Stimulated activated naive B cell treated with anti-CD40 and anti-IgM and Interleukin-4, amounts not matched to agents 10 μg/mL and 1 μg/mL and 100 μg/mL, for 72 hours (primary cell): ENCODE measurements around the gene PPP2R2C.

Source experiments
- ATAC-seq, 2 donors: fragments of 150-1000 bp; cut with Tn5 transposase; replicated peaks; 2 replicates each; pipeline ENCODE4 v1.10.0; 2021; ENCODE audit warnings: moderate library complexity in 1 of 2
- DNase-seq: peaks from one replicate; pipeline ENCODE4 v3.0.0; 2021
- H3K27ac Mint-ChIP-seq: one replicate; pipeline ENCODE4 v1.8.0; 2022; ENCODE audit warnings: mild to moderate bottlenecking, mixed read lengths
- H3K27me3 Mint-ChIP-seq, 2 donors: one replicate each; pipeline ENCODE4 v1.8.0; 2022; ENCODE audit warnings: mixed read lengths in 2 of 2
- H3K36me3 Mint-ChIP-seq, 2 donors: one replicate each; pipeline ENCODE4 v1.8.0; 2022; ENCODE audit warnings: mixed read lengths in 2 of 2, mild to moderate bottlenecking in 1 of 2
- H3K4me1 Mint-ChIP-seq, 2 donors: one replicate each; pipeline ENCODE4 v1.8.0; 2022; ENCODE audit warnings: mixed read lengths in 2 of 2, mild to moderate bottlenecking in 1 of 2
- H3K4me3 Mint-ChIP-seq, 2 donors: one replicate each; pipeline ENCODE4 v1.8.0; 2022; ENCODE audit warnings: mild to moderate bottlenecking in 2 of 2, mixed read lengths in 2 of 2, moderate library complexity in 1 of 2
- H3K9me3 Mint-ChIP-seq, 2 donors: one replicate each; pipeline ENCODE4 v1.8.0; 2022; ENCODE audit warnings: mixed read lengths in 2 of 2, mild to moderate bottlenecking in 1 of 2

Gene PPP2R2C

DNA sequence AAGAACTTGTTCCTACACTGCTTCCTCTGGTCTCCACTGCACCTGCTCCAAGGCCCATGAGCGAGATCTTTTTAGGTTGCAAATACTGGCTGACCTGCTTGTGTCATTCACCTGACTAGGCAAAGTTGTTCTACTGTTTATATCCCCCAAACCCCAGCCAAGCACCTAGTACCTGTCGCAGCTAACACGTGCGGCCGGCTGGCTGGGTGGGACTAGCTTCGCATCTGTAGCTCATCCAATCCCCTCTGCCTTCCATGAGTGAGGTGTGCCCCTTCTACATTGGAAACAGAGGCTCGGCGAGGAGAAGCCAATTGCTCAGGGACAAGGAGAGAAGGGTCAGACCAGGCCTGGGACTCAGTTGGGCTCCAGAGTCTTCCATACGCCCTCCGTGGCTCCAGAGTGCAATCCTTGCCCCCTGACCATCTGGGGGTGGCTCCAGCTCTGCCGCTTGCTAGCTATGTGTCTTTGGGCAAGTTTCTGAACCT lies 116.3 kb downstream of the PPP2R2C start:
- no peak overlapping the region for H3K4me3 Mint-ChIP-seq
- ATAC-seq, result no peak
- H3K4me1 Mint-ChIP-seq, result peaks cover 0 to 3% of the 10 kb centered on the region in 2 donors

DNA sequence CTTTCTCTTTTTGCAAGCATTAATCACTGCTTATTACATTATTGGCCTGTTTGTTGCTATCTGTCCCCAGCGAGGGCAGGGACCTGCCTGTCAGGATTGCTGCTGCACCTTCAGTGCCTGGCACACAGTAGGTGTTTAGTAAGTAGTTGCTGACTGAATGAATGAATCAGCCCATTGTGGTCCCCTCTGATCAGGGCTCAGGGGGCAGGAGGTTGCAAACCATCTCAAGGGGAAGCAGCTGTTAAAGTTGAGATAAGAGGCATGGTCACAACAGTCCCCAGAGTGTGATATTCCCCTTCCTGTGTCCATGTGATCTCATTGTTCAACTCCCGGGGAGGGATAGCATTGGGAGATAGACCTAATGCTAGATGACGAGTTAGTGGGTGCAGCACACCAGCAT lies 117.4 kb downstream of the PPP2R2C start:
- Mint-ChIP-seq H3K36me3 (no peaks in the 10 kb centered on the region), H3K27me3 (peaks cover 22 to 27% of the 10 kb centered on the region in 2 donors), H3K27ac (no peak overlapping the region), H3K4me3 (no peak overlapping the region), H3K4me1 (peaks cover 0 to 3% of the 10 kb centered on the region in 2 donors), H3K9me3 (peaks cover 0 to 4% of the 10 kb centered on the region in 2 donors)
- DNase-seq, result no peak
- no peak for ATAC-seq

More for the DNA sequence above, 116.3 kb downstream of the PPP2R2C start:
- Mint-ChIP-seq H3K36me3 (no peaks in the 10 kb centered on the region), H3K27ac (no peak overlapping the region), H3K27me3 (peaks cover 22 to 32% of the 10 kb centered on the region in 2 donors), H3K9me3 (peaks cover 0 to 4% of the 10 kb centered on the region in 2 donors)
- DNase-seq, result no peak

DNA sequence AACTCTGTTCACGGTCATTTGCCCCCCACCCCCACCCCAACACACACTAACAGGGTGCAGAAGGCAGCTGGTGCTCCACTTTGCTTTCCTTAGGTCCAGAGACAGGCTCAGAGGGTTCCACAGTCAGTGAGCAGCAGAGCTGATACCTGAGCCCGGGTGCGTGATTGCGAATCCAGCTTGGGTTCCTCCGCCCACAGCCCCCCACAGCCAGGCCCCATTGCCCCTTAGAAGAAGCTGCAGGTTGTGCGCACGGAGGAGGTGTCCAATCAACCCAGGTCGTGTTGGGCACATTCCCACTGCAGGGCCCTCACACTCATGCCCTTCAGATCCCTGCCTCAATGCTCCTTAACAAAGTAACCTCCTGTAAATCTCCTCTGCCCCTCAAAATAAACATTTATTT lies 117.8 kb downstream of the PPP2R2C start:
- DNase-seq (no peak), ATAC-seq (no peak)
- H3K27me3 Mint-ChIP-seq, result peaks cover 22 to 27% of the 10 kb centered on the region in 2 donors
- H3K9me3 Mint-ChIP-seq, result peaks cover 0 to 4% of the 10 kb centered on the region in 2 donors
- H3K4me1 Mint-ChIP-seq, result peaks cover 0 to 3% of the 10 kb centered on the region in 2 donors
- no peaks in the 10 kb centered on the region for H3K36me3 Mint-ChIP-seq
- H3K27ac Mint-ChIP-seq, result no peak overlapping the region
- H3K4me3 Mint-ChIP-seq, result no peak overlapping the region

DNA sequence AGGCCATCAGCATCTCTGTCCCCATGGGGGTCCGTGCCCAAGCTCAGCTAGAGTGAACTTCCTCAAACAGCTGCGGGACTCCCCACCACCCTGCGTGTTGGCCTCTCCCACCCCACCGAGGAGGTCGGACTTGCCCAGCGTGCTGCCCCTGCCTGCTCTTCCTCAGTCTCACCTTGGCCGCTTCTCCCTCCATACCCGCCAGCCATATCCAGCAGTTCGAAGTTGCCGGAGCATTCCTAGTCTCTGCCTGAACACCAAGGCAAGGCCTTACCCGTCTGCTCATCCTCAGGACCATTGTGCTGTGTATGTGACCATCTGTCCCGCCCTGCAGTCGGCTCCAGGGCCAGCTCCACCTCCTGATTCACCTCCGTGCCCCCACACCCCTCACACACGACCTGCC lies 118.3 kb downstream of the PPP2R2C start:
- H3K36me3 Mint-ChIP-seq, result no peaks in the 10 kb centered on the region
- H3K4me3 Mint-ChIP-seq, result no peak overlapping the region
- H3K4me1 Mint-ChIP-seq, result peaks cover 0 to 3% of the 10 kb centered on the region in 2 donors
- DNase-seq (no peak), ATAC-seq (no peak)
- peaks cover 0 to 4% of the 10 kb centered on the region in 2 donors for H3K9me3 Mint-ChIP-seq
- H3K27me3 Mint-ChIP-seq, result peaks cover 22 to 27% of the 10 kb centered on the region in 2 donors
- no peak overlapping the region for H3K27ac Mint-ChIP-seq

DNA sequence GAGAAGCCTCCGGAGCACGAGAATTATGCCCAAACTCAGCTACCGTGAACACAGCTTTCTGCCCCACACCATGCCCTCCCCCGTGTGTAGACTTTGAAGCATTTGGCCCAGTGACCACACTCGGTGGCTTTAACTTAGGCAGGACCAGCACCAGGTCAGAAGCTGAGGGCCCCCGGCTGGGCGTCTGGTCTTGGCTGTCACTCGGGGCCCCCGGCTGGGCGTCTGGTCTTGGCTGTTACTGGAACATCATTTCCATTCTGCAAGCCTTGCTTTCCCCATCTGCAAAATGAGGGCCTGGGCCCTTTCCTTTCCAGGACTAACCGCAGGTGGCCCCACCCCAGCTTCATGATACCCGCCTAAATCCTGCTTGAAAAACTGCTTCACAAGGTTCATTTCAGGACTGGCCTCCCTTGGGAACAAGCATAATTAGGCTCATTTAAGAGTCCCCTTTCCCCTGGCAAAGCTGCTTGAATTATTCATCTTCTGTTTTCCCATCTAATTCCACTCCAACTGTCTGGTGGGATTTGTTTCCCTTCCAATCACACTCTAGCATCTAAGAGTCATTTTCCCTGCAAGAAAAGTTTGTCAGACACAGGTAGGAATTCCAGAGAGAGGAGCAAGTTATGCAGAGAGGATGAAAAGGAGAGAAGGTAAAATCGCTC lies 120.3 kb downstream of the PPP2R2C start:
- H3K36me3 Mint-ChIP-seq, result no peaks in the 10 kb centered on the region
- peaks cover 0 to 3% of the 10 kb centered on the region in 2 donors for H3K4me1 Mint-ChIP-seq
- no peak overlapping the region for H3K4me3 Mint-ChIP-seq
- DNase-seq (no peak), ATAC-seq (no peak)
- no peak overlapping the region for H3K27ac Mint-ChIP-seq
- no peaks in the 10 kb centered on the region for H3K9me3 Mint-ChIP-seq
- H3K27me3 Mint-ChIP-seq, result peaks cover 15 to 22% of the 10 kb centered on the region in 2 donors

DNA sequence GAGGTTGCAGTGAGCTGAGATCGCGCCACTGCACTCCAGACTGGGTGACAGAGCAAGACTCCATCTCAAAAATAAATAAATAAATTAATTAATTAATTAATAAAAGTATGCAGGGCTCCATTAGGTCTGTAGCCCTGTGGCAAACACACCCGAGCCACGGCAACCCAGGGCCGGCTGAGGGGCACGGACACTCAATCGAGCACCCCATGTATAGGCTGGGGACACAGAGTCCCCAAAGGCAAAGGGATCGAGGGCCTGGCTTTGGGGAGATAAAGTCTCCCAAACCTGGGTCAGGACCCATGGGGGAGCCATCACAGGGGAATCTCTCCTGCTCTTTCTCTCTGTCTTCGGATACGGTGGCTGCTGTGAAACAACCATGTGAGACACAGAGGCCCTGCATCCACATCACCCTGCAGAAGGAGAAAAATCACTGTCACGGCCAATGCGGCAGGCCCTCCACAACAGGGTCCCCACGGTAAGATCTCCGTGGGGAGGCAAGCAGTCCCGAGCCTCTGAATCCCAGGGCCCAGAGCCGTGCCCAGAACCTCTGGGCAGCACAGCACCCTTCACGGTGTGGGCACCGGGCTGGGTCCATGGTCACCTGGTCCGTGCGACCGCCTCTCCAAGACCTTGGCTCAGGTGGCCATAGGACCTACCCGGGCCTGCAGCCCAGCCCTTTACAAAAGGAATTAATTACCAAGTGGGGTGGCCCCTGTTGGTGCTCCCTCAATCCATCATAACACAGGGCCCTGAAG lies 121.0 kb downstream of the PPP2R2C start:
- Mint-ChIP-seq H3K36me3 (no peaks in the 10 kb centered on the region), H3K4me3 (no peak overlapping the region), H3K27ac (no peak overlapping the region), H3K27me3 (peaks cover 15 to 22% of the 10 kb centered on the region in 2 donors), H3K9me3 (no peaks in the 10 kb centered on the region), H3K4me1 (peaks cover 0 to 3% of the 10 kb centered on the region in 2 donors)
- ATAC-seq (no peak), DNase-seq (no peak)

DNA sequence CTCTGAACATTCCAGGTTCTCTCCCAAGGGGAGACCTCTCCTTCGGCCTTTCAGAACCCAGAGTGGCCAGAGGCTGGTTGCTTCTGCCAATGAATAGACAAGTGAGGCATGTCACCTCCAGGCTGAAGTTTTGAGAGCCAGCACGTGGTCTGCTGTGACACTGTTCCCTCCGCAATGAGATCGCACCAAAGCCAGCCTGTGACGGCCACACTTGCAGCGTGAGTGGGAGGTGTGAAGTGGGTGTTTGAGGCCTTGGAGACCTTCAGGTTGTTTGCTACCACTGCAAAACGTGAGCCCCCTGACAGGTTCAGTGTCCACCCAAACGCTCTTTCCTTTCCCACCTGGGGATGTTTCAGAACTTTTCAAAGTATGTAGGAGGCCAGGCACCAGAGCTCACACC lies 121.8 kb downstream of the PPP2R2C start:
- Mint-ChIP-seq H3K27ac (no peak overlapping the region), H3K36me3 (no peaks in the 10 kb centered on the region), H3K4me3 (no peak overlapping the region), H3K9me3 (peaks cover 0 to 4% of the 10 kb centered on the region in 2 donors), H3K27me3 (peaks cover 15 to 22% of the 10 kb centered on the region in 2 donors), H3K4me1 (peaks cover 0 to 3% of the 10 kb centered on the region in 2 donors)
- no peak for ATAC-seq
- no peak for DNase-seq

DNA sequence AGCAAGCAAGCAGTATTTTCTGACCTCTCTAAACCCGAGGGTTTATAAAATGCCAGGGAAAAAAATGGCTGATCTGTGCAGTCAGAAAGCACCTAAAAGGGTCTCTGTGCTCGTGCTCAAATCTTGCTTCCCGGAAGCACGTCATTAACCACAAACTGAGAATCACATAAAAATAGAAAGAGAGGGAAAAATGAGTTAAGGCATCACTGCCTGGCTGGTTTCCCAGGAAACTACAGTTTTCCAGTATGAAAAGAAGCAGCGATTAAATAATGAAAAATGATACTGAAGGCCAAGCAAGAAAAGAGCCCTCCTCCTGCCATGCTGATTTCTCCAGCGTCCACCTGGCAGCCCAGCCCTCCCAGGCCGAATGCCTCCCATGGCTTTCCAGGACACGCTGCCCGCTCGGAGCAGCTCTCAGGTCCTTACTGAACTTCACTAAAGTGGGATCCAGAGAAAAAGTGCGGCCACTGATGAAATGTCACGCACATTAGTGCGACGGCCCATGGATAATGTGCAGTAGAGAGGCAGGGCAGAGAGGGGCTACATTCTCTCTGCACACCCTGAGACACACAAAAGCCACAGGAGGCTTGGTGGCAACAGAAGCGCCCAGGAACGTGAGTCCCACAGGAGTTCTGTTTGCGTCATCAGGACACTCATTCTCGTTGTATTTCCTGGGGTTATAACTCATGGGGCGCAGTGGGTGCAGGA lies 122.4 kb downstream of the PPP2R2C start:
- H3K27ac Mint-ChIP-seq, result no peak overlapping the region
- no peaks in the 10 kb centered on the region for H3K36me3 Mint-ChIP-seq
- H3K4me3 Mint-ChIP-seq, result no peak overlapping the region
- DNase-seq (no peak), ATAC-seq (no peak)
- H3K9me3 Mint-ChIP-seq, result peaks cover 0 to 4% of the 10 kb centered on the region in 2 donors
- peaks cover 0 to 3% of the 10 kb centered on the region in 2 donors for H3K4me1 Mint-ChIP-seq
- peaks cover 15 to 19% of the 10 kb centered on the region in 2 donors for H3K27me3 Mint-ChIP-seq

DNA sequence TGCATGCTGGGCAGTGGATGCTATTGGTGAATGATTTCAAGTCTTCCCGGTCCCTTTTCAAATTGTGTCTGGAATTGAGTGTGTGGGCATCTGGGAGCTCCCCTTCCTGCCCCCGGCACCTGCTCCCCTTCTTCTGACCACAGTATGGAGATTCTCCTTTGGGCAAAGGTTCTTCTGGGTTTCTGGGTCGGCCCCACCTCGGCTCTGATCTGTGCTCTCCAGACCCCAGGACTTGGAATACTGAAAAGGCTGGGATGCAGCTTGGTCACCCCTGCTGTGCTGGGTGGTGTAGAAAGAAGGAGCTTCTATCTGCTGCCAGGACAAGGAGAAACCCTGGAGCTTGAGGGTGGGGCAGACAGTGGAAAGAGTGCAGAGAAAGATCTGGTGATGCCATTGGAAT lies 124.0 kb downstream of the PPP2R2C start:
- H3K27me3 Mint-ChIP-seq, result peaks cover 4 to 5% of the 10 kb centered on the region in 2 donors
- H3K4me3 Mint-ChIP-seq, result no peak overlapping the region
- H3K36me3 Mint-ChIP-seq, result no peaks in the 10 kb centered on the region
- peaks cover 0 to 4% of the 10 kb centered on the region in 2 donors for H3K9me3 Mint-ChIP-seq
- ATAC-seq (no peak), DNase-seq (no peak)
- H3K27ac Mint-ChIP-seq, result no peak overlapping the region
- no peaks in the 10 kb centered on the region for H3K4me1 Mint-ChIP-seq

DNA sequence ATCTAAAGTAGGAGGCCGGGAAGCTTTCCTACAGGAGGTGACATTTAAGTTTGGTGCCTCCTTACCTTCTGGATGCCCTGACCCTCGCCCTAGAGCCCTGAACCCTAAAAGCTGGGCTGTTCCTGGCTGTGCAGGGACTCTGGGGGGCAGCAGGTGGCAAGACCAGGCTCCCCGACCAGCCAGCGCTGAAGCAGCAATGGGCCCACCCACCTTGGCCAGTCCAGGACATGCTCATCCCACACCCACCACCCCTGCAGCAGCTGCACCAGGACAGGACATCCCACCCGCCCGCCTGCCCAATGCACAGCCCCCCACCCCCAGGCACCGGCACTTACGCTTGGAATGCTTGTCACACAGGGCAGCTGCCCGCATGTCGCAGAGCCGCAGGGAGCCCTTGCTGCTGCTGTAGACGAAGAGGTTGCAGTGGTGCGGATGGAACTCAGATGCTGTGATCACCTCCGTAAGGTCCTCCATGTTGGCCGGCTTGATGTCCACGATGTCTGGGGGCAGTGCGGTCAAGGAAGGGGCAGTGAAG lies 124.8 kb downstream of the PPP2R2C start:
- Mint-ChIP-seq H3K4me1 (no peaks in the 10 kb centered on the region), H3K27ac (no peak overlapping the region), H3K36me3 (no peaks in the 10 kb centered on the region), H3K4me3 (no peak overlapping the region), H3K9me3 (peaks cover 0 to 4% of the 10 kb centered on the region in 2 donors), H3K27me3 (peaks cover 4 to 5% of the 10 kb centered on the region in 2 donors)
- no peak for ATAC-seq
- no peak for DNase-seq

DNA sequence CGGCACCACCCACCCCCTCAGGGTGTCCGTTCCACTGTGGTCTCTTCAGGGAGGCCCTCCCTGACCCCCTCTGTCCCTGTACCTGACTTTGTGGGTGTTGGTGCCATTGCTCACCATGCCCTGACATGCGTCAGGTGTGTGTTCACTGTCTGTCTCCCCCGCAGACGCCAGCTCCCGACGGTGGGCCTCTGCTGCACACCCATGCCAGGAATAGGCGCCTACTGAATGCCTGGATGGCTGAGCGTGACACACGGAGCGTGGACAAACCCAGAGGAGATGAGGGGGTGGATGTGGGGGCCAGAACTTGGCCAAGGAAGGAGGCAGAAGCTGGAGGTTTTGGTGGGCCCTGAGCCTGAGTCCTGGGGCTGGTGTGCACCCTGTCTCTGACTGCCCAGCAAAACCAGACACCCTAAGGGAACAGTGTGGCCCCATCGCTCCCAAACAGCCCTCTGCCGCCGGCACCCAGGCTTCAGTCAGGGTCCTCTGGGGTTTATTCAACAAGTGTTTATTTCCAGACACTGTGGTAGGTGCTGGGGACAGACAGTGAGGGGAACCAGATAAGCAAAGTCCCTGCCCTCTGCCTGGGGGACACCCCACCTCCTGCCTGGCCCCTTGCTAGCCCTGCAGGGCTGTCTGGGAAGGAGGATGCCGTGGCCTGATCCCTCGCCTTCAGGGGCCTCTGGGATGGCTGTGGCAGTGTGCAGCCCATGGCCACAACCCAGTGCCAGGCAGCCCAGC lies 125.9 kb downstream of the PPP2R2C start:
- no peak overlapping the region for H3K4me3 Mint-ChIP-seq
- no peak for ATAC-seq

DNA sequence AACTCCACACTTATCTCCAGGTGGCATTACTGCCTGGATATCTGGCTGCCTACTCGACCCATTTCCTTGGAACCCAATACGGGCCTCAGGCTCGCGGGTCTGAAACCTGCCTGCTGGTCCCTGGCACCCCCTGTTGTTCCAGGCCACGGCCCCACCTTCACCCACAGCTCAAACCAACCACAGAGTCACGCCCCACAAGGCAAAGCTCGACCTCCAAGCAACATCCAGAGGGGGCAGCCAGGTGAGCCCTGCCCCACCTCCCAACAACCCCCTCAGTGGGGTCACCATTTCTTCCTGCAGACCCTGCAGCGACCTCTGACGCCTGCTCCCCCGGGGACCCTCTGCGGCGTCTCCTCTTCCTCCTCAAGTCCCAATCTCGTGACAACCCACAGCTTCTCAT lies 126.5 kb downstream of the PPP2R2C start:
- Mint-ChIP-seq H3K4me3 (no peak overlapping the region), H3K27ac (peak overlapping the region; percentile 4), H3K36me3 (no peaks in the 10 kb centered on the region), H3K4me1 (no peaks in the 10 kb centered on the region), H3K9me3 (peaks cover 0 to 4% of the 10 kb centered on the region in 2 donors), H3K27me3 (peaks cover under 1 to 8% of the 10 kb centered on the region in 2 donors)
- ATAC-seq (no peak), DNase-seq (no peak)

More for the DNA sequence above, 125.9 kb downstream of the PPP2R2C start:
- H3K4me1 Mint-ChIP-seq, result no peaks in the 10 kb centered on the region
- DNase-seq, result no peak
- H3K9me3 Mint-ChIP-seq, result peaks cover 0 to 4% of the 10 kb centered on the region in 2 donors
- no peaks in the 10 kb centered on the region for H3K36me3 Mint-ChIP-seq
- H3K27me3 Mint-ChIP-seq, result peaks cover 1 to 4% of the 10 kb centered on the region in 2 donors
- peak overlapping the region; percentile 4 for H3K27ac Mint-ChIP-seq

DNA sequence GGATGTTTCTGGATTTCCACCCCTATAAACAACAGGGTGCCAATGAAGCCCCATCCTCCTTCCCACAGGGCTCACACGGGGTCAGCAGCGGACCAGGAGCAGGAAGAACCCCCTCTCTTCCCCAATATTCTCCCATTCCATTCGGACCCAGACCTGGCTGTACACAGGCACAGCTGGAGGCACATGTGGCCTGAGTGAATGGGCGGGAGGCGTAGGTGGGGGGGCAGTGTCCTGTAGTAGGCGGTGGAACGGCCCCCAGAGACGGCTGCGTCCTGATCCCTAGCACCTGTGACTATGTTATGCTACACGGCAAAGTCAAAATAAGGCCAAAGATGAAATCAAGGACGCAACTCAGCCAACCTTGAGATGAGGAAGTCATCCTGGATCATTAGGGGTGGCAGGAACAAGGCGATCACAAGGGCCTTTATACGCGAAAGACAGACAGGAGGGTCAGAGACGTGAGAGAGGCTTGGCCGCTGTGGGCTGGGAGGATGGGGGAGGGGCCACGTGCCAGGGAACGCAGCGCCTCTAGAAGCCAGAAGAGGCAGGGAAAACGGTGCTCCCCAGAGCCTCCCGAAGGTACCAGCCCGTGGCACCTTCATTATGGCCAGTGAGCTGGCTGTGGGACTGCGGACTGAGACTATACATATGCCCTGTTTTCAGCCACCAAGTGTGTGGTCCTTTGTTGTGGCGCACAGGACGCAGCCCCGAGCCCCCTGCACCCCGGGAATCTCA lies 127.2 kb downstream of the PPP2R2C start:
- DNase-seq, result no peak
- Mint-ChIP-seq H3K4me1 (no peaks in the 10 kb centered on the region), H3K9me3 (peaks cover 0 to 4% of the 10 kb centered on the region in 2 donors), H3K36me3 (no peaks in the 10 kb centered on the region), H3K27me3 (peaks cover 7 to 14% of the 10 kb centered on the region in 2 donors), H3K4me3 (no peak overlapping the region), H3K27ac (no peak overlapping the region)
- ATAC-seq, result no peak
